ENCODE results near the gene ITGBL1. TPM values are rescaled to one million over a fixed set of nuclear protein-coding genes. Genes with fewer than 3 reads are reported as not detected.

The ITGBL1 gene
- total RNA-seq, 1 experiment from 2014 or later = 0.34 TPM

DNA sequence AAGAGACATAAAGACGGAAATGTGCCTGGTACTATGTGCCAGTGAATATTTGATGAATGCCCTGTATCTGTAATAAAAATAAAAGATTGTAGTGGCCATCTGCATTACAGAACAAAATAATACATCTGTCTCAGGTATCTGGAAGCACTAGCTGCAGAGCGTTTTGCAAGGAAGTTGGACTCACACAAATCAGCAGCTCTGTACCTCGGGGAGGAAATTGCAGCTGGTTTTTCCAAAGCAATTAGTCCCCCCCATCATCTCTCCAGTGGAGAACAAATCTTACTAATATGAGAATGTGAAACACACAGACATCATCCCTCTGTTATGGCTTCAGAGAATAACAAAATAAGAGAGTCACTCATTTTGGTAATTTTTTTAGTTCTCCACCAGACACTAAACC, 245.3 kb downstream of the ITGBL1 start:
- DNase-seq (ENCODE audit: low read depth, low spot score) = no peak

DNA sequence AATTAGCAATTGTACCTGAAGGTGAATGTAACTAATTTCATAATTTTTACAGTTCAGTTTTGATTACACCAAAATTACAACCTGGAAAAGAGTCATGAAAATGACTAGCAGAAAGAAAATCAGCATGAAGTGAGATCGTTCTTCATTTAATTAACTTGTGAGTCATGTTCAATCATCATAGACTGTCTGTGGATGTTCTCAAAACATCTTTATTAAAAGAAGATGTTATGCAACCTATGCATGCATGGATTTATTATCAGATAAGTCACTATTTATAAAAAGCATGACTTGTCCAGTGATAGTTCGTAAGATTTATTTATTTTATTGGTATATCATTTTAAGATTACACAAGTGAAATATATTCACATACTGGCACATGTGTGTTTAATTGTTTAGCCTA, 245.9 kb downstream of the ITGBL1 start:
- in situ Hi-C loops (cut with HindIII; ENCODE audit: low pct_unique_long_range_greater_than_20kb, low sequenced_read_pairs) = no loop called here
- no peak for DNase-seq (ENCODE audit: low read depth, low spot score)

More for the DNA sequence above, 245.3 kb downstream of the ITGBL1 start:
- in situ Hi-C loops (cut with HindIII; ENCODE audit: low pct_unique_long_range_greater_than_20kb, low sequenced_read_pairs) = no loop called here

DNA sequence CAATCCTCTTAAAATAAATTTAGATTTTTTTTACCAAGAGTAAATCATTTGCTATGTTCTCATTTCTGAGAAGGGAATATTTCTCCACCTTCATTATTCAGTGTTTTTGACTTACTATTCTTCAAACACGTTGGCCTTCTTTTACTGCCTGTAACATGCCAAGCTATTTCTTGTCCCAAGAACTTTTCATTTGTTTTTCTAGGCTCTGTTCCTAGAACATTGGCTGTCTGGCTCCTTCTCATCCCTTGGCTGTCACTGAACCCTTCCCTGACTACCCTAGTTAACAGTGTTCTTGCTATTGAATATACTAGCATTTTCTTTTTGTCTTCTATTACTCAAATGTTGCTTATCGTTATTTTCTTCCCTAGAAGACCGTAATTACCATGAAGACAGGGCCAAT, 248.1 kb downstream of the ITGBL1 start:
- no peak for DNase-seq (ENCODE audit: low read depth, low spot score)
- in situ Hi-C loops (cut with HindIII; ENCODE audit: low pct_unique_long_range_greater_than_20kb, low sequenced_read_pairs) = no loop called here

DNA sequence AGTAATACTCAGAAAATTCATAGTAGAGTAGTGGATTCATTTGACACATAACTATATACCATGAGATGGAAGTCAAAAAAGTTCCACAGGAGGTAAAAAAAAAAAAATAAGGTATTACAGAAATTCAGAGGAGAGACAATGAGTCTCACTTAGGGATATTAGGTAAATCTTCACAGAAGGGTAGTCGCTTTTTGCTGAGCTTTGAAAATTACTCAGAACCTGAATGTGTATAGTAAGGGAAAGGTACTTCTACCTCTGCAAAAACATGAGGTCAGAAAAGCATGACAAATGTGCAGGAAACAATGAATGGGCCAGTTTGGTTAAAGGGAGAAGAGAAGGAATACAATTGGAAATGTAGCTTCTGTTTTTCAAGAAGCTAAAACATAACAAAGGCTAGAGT, 250.6 kb downstream of the ITGBL1 start:
- in situ Hi-C loops (cut with HindIII; ENCODE audit: low pct_unique_long_range_greater_than_20kb, low sequenced_read_pairs) = no loop called here
- DNase-seq (ENCODE audit: low read depth, low spot score) = no peak

DNA sequence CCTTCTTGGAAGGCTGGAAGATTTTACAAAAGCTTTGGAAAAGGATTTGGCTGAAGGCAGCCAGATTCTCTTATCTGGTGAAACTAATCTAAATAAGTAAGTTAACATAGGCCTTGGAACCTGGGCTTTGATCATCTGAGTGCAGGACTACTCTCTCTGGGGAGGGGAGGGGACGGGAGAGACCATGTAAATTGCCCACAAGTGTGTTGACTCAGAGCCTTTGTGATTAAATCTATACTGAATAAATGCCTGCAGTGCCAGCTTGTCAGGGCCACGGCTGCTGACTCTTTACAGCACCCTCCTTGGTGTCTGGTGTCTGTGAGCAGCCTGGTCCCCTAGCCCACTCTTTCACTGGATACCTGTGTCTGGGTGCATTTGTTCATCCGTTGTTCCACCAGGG, 251.4 kb downstream of the ITGBL1 start:
- no peak for DNase-seq (ENCODE audit: low read depth, low spot score)
- in situ Hi-C loops (cut with HindIII; ENCODE audit: low pct_unique_long_range_greater_than_20kb, low sequenced_read_pairs) = no loop called here

DNA sequence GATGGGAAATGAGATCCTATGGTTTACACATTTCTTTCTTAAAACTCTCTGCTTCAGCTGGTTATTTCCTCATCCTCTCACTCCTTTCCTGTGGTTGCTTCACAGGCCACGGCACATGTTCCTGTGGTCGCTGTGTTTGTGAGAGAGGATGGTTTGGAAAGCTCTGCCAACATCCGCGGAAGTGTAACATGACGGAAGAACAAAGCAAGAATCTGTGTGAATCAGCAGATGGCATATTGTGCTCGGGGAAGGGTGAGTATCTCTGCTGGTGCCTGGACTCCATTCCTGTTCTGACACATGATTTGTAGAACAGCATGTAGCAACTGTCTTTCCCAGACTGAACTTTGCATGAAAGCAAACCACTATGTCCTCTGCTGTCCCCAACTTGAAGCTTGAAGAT, 254.2 kb downstream of the ITGBL1 start:
- in situ Hi-C loops (cut with HindIII; ENCODE audit: low pct_unique_long_range_greater_than_20kb, low sequenced_read_pairs) = no loop called here
- peak; percentile 52 for DNase-seq (ENCODE audit: low read depth, low spot score)

DNA sequence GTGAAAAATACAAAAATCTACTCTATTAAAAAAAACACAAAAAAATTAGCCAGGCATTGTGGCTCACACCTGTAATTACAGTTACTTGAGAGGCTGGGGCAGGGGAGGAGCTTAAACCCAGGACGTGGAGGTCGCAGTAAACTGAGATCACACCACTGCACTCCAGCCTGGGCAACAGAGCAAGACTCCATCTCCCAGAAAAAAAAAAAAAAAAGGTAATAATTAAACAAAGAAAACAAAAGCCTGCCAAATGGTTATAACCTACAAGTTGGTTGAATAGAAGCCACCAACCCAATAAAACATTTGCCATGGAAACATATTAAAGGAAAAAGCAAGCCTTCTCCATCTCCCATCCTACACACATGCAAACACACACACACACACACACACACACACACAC, 255.2 kb downstream of the ITGBL1 start:
- no peak for DNase-seq (ENCODE audit: low read depth, low spot score)
- in situ Hi-C loops (cut with HindIII; ENCODE audit: low pct_unique_long_range_greater_than_20kb, low sequenced_read_pairs) = no loop called here

DNA sequence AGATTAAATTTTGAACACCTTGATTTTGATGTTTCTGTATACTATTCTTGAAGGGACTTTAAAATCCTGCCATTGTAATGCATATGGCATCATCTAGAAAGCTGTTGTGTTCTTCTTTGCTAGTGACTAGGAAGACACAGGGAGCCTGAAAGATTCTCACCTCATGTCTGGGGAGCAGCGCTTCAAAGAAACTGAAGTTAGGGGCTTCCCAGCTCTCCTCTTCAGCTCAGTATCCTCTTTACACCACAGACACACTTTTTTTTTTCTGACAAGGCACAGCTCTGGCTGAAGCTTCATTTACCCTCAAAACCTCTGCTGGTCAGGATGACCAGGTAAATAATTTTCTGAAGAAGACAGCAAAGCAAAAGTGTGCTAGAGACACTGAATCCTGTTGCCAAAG, 255.6 kb downstream of the ITGBL1 start:
- no peak for DNase-seq (ENCODE audit: low read depth, low spot score)
- in situ Hi-C loops (cut with HindIII; ENCODE audit: low pct_unique_long_range_greater_than_20kb, low sequenced_read_pairs) = no loop called here

DNA sequence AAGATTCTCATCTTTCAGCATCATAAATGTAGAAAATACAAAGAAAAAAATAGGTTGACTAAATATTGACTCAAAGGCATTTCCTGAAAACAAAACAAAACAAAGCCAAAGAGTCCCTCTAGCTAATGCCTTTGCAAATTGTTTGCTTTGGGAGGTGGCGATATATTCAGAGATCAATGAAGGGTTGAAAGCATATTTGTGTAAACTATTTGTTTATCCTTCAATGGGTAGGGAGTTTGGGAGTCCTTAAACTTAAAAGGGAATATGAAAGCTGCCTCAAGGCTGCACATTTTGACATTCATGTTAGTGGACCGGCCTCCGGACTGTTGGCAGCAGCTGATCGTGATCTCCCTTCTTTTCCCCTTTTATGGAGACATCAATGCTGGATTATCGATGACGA, 257.5 kb downstream of the ITGBL1 start:
- in situ Hi-C loops (cut with HindIII; ENCODE audit: low pct_unique_long_range_greater_than_20kb, low sequenced_read_pairs) = no loop called here
- no peak for DNase-seq (ENCODE audit: low read depth, low spot score)

DNA sequence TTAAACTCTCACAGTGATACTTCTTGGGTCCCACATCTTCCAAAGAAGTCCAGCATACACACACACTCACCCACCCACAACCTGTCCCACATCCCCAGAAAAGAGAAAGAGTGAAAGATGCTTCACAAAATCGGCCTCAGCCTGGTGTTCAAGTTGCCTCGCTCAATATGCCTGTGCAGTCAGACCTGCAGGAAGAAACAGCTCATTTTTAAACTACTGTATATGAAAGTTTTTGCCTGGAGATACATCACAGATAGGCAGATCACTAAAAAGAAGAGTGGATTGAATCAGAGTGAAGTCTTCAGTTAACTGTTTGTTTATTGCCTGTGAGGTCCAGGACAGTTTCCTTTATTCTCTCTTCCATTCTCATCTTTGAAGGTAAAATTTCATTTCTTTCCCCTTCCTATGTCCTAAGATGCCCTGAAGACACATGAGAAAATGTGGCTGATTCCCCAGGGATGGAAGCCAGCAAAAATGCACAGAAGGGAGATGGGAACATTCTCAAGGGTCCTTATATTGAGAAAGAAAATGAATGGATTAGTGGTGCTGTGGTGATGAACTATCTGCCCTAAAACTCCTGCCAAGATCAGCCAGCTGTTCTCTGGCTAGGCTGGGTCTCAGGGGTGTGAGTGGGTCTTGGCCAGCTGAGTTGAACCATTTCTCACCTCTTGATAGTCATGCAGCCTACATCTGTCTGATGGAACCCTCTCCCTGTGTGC, 259.0 kb downstream of the ITGBL1 start:
- in situ Hi-C loops (cut with HindIII; ENCODE audit: low pct_unique_long_range_greater_than_20kb, low sequenced_read_pairs) = no loop called here
- DNase-seq (ENCODE audit: low read depth, low spot score) = no peak

DNA sequence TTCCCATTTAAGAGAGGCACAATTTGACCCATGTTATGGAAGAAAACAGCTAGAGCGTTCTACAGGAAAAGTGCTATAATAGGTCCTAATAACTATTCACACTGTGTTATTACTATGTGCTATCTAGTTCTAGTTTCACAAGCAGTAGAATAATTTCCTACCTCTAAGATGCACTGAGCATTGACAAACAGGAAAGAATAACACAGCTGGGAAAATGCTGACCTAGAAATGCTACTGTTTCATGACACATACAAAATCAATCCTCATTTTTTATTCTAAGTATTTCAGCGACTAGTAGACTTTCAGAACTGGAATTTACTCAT, 259.5 kb downstream of the ITGBL1 start:
- DNase-seq (ENCODE audit: low read depth, low spot score) = no peak
- in situ Hi-C loops (cut with HindIII; ENCODE audit: low pct_unique_long_range_greater_than_20kb, low sequenced_read_pairs) = no loop called here

DNA sequence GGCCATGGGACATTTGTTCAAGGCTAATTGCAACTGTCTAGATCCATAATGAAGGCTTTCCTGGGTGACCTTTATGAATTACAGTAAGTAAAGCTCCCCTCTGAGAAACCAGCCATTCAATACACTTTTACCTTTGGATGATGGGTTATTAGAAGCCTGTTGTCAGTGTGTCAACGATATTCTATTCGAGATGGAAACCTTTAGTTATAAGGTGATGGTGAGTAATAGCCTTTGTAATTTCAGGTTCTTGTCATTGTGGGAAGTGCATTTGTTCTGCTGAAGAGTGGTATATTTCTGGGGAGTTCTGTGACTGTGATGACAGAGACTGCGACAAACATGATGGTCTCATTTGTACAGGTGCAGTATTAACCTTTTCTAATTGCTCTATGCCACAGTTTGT, 261.7 kb downstream of the ITGBL1 start:
- DNase-seq (ENCODE audit: low read depth, low spot score) = no peak
- in situ Hi-C loops (cut with HindIII; ENCODE audit: low pct_unique_long_range_greater_than_20kb, low sequenced_read_pairs) = no loop called here

DNA sequence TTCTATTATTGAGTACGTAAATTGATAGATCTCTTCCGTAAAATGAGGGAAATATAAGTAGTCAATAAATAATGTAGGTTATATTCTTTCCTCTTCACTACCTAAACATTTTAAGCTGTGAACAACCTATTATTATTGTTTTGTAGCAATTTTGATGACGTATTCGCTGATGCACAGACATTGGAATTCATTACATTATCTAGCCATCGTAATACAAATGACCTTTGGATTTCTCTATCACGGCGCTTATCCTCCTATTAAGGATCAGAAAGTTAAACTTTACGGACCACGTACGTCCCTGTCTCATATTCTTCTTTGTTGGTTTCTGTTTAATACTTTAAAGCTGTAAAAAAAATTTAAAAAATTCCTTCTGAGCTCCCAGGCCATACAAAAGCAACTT, 264.9 kb downstream of the ITGBL1 start:
- in situ Hi-C loops (cut with HindIII; ENCODE audit: low pct_unique_long_range_greater_than_20kb, low sequenced_read_pairs) = no loop called here
- no peak for DNase-seq (ENCODE audit: low read depth, low spot score)

DNA sequence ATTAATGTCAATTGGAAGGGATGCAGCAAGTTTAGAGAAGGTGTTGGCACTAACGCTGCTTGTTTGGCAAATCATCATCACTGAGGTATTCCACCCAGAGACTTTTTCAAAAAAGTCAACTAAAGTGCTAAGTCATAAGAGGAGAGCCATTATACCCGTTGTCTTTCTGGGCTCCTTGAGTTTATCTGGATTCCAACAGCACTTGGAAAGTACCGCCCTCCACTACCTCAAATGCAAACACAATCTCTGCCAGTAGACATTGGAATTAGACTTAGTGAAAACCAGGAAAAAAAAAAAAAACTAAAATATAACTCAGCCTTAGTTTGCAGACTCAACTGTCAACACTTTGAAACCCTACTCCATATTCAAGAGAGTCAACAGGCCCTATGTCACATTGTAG, 266.0 kb downstream of the ITGBL1 start:
- no peak for DNase-seq (ENCODE audit: low read depth, low spot score)
- in situ Hi-C loops (cut with HindIII; ENCODE audit: low pct_unique_long_range_greater_than_20kb, low sequenced_read_pairs) = no loop called here

DNA sequence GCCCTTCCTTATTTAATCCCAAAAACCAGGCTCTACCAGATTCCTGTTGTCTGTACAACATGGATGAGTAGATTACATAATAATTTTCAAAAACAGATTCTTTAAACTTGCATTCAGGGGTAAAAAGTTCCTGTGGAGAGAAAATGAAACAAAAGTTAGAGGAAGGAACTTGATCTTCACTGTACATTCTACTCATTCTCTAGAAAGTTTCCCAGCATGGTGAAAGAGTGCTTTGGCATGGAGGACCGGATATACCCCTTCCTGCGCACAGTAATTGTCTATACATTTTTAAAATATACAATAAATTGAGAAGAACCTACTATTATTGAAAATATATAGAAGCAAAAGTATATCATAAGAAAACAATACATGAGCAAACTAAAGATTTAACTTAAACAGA, 274.2 kb downstream of the ITGBL1 start:
- no peak for DNase-seq (ENCODE audit: low read depth, low spot score)
- in situ Hi-C loops (cut with HindIII; ENCODE audit: low pct_unique_long_range_greater_than_20kb, low sequenced_read_pairs) = no loop called here

DNA sequence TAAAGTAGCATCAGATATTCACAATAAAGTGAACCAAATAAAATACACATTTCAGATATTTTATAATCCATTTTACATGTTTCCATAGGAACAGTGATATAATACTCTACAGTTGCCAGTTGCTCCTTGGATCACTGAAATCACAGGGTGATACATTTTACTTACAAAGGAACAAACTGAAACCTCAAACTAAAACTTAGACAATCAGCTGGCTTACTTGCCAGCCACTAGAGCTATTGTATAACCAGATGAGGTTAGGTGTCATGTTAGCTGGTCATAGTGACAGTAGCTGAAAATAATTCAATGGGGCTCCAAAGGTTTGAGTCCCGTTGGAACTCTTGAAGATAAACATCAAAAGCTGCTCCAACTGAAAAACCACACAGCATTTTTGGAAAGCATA, 274.6 kb downstream of the ITGBL1 start:
- DNase-seq (ENCODE audit: low read depth, low spot score) = no peak
- in situ Hi-C loops (cut with HindIII; ENCODE audit: low pct_unique_long_range_greater_than_20kb, low sequenced_read_pairs) = no loop called here

DNA sequence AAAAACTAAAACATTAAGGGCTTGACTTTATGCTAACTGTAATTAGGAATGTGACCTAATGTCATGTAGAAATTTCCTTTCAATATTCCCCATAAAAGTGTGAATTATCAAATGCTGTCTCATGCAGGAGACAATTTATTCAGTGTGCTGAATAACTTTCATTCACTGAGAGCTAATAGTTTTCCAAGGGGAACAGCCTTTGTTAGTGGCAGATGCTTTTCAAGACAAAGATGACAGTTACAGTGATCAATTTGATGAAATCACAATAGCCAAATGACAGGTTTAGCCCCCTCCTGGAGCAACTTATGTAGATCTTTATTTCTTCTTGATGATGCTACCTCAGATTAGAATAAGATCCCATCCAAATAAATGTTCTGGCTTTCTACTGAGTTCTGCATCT, 275.5 kb downstream of the ITGBL1 start:
- DNase-seq (ENCODE audit: low read depth, low spot score) = no peak
- in situ Hi-C loops (cut with HindIII; ENCODE audit: low pct_unique_long_range_greater_than_20kb, low sequenced_read_pairs) = no loop called here

DNA sequence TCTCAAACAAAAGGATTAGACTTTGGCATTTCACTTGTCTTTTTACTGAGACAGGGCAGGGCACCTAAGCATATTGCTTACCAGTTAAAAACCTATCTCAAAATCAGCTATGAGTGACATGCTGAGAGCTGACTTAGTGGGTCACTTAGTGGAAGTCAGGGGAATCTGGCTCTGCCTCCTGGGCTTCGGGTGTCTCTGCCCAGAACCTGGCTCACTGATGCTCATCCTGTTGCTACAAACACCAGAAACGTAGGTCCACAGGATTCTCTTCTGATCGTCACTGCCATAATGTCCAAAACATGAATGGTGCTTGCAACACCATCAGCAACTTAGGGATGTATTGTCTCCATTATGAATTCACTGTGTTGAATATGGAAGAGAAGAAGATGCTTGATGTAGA, 276.1 kb downstream of the ITGBL1 start:
- DNase-seq (ENCODE audit: low read depth, low spot score) = no peak
- in situ Hi-C loops (cut with HindIII; ENCODE audit: low pct_unique_long_range_greater_than_20kb, low sequenced_read_pairs) = no loop called here

DNA sequence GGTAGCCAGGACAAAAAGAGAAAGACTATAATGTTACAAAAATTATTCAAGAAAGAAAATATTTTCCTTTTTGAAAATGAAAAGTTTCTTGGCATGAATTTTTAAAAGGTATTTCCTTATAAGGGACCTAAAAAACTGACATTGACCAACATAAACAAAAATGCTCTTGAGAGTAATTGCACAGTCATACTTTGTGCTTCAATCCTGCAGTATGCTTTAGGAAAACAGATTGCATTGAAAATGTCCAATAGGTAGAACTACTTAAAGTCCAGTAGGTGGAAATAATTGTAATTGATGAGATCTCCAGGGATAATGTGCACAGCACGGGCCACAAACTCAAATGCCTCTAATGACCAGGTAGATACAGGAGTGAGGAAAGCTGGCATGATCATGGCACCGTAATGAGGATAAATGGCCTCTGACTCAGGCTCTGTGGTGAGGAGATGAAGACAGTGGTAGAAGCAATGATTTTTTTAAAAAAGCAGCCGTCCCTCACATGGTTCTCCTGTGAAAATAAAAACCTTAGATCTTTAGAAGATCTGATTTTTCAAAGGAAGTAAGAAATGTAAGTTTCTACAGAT, 278.0 kb downstream of the ITGBL1 start:
- in situ Hi-C loops (cut with HindIII; ENCODE audit: low pct_unique_long_range_greater_than_20kb, low sequenced_read_pairs) = no loop called here
- no peak for DNase-seq (ENCODE audit: low read depth, low spot score)

DNA sequence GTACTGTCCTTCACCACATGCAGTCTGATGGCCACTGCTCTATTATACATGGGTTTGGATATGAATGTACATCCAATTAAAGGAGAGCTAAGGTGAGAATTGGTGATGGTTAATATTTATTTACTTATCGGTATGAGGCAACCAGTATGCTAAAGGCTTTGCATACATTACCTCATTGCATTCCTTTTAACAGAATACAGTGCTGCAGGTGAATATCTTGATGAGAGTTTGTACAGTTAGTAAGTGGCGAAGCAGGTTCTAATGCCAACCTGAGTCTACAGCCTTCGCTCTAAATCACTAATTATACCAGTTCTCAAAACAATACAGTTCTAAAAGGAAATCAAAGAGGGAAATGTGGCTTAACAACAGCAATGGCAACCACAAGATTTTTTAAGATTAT, 284.1 kb downstream of the ITGBL1 start:
- no peak for DNase-seq (ENCODE audit: low read depth, low spot score)
- in situ Hi-C loops (cut with HindIII; ENCODE audit: low pct_unique_long_range_greater_than_20kb, low sequenced_read_pairs) = no loop called here
